GM12874 (cell line): ENCODE data around the gene CD46.

Source experiments
- CTCF ChIP-seq: IDR thresholded peaks from 2 replicates; pipeline ENCODE4 v1.5.1; 2011; ENCODE audit warnings: low read depth, mild to moderate bottlenecking, control low read depth, low read length, moderate library complexity; ENCODE audit not compliant: insufficient read depth

Gene CD46

DNA sequence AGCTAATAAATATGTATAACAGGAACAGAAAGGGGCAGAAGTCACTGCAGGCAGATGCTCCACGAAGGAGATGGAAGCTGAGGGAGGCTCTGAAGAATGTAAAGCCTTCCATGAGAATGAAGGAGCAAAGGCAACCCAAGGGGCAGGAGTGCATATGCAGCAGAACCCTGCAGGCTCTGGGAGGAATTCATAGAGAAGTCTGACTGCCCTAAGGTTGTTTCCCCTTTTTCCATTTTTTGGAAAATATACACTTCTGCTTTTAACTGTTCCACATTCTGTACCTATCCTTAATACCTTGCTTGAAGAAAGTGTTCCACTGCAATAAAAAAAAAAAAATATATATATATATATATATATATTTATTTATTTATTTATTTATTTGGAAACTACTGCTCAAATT lies 89.4 kb downstream of the CD46 start:
- TF ChIP-seq CTCF = no peak

DNA sequence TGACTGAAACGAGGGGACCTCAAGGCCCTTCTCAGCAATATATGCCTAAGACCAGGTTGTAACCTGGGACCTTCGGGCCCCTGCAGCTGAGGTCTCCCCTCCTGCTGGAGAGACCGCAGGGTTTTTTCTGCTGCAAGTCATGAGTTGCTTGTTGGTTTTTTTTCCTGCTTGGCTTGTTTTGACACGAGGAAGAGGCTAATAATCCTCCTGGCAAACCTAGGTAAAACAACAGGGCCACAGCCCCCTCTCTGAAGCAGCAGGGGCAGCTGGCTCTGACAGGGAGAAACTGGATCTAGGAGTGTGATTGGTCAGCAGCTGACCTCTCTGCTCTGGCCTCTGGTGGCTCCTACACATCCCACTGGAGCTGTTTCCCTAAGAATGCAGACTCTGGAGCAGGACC lies 90.0 kb downstream of the CD46 start:
- TF ChIP-seq CTCF = no peak

DNA sequence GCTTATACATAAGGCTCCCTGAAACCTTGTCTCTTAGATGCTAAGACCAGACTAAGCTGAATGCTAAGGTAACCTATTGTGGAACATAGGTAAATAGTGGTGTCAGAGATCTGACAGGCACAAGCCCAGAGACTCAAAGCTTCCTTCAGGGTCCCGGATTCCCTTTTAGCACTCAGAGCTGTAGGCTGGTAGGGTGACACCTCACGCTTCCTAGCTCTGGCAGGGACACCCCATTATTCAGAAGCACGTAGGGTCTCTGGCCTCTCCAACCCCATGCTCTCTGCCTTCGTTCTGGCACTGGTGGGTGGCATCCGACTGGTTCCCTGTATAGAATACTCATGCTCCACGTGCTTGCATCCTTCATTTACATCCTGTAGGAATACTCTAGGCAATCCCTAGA lies 90.7 kb downstream of the CD46 start:
- no peak for TF ChIP-seq CTCF

- TF ChIP-seq CTCF = no peak
These were observed 92.5 kb downstream of the CD46 start for GRCh38 chr1:207844371-207844770.
